GM19324 (cell line): ENCODE measurements around the gene SLC39A12.

Experiments used
- ATAC-seq: cut with Tn5 transposase; IDR thresholded peaks from one replicate; pipeline ENCODE4 v1.9.1; 2021; ENCODE audit warnings: mild to moderate bottlenecking, moderate library complexity; ENCODE audit not compliant: unreplicated experiment, low FRiP score

SLC39A12 gene

GRCh38 chr10:18043148-18044006 is 91.7 kb downstream of the SLC39A12 start:
- ATAC-seq, result no peak

DNA sequence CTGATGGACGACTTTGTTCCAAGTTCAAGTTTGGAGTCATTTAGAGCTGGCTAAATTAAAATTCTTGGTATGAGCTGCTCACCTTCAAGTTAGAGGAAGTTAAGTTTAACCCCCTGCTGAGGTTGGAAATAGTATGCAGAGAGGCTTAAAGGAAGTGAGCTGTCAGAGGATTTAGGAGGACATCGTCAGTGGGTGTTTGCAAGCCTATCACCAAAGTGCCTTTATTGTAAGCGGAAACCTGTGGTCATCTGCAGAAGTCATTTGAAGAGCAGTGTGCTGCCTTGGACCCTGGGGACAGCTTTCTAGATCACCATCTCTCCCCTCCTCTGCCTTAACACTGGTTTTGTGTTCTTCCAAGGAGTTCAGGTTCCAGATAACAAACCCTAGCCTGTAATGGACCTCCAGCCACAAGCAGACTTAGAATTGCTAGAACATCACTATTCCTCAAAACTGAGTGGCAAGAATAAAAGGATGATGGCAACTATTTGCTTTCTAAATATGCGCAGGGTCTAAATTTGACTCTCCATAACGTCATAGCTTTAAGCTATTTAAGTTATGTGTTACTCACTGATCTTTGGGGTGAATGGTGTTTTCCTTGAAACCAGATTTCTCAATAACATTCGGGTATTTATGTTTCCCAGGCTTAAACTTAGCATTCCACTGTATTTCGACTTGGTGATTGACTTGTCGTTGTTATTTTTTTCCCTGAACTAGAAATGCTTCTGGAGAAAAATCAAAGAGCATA is 93.4 kb downstream of the SLC39A12 start:
- ATAC-seq, result no peak

GRCh38 chr10:18056583-18056982 is 104.9 kb downstream of the SLC39A12 start:
- no peak for ATAC-seq

DNA sequence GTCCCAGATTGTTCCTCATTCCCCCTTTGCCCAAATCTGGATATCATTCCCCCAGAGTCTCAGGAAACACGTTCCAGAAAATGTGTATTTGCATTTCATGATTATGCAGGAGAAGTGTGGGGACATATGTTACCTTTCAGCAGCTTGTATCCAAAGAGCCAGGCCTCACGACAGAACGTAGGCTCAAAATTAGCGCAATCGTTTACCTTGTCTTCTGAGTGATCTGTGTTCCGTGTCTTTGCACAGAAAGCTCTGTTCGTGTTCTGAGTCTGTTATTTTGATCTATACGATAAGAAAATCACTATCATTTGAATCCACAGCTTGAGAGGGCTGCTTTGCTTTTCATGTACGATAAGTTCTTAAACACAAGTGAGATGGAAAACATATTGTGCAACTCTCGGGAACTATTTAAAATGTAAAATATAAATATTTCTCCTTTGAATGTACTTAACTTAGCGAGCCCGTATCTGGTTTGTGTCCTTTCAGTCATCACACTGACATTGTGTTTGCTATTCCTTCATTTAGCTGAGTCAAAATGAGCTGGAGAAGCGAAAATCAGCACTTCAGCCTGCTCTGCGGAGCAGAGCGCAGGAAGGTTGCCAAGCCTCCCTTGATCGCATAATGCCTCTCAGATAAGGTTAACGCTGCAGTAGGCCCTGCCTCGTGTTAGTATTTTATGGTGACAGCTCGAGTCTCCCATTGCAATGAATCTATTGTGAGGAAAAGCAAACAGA is 108.3 kb downstream of the SLC39A12 start:
- no peak for ATAC-seq

GRCh38 chr10:18066947-18067346 is 115.2 kb downstream of the SLC39A12 start:
- no peak for ATAC-seq

DNA sequence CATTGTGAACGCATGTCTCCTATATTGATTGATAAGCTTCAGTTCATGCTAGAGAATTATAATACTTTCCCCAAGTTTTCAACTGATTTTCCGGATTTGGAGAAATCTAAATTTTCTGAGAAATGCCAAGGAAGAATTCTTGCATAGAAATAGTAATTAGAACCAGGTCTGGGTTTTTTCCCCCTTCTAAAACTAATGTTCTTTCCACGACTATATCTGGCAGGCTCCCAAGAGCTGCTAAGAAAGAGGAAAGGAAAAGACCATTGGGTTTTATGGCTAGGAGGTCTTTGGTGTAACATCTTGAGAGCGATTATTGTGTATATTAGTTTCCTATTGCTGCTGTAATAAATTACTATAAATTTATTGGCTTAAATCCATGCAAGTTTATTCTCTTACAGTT is 116.7 kb downstream of the SLC39A12 start:
- no peak for ATAC-seq

- no peak for ATAC-seq
These were observed 119.9 kb downstream of the SLC39A12 start for GRCh38 chr10:18071591-18071990.

GRCh38 chr10:18073314-18073713 is 121.6 kb downstream of the SLC39A12 start:
- no peak for ATAC-seq

GRCh38 chr10:18075881-18076280 is 124.2 kb downstream of the SLC39A12 start:
- no peak for ATAC-seq

- ATAC-seq, result no peak
These were observed 128.1 kb downstream of the SLC39A12 start for GRCh38 chr10:18079665-18080295.

DNA sequence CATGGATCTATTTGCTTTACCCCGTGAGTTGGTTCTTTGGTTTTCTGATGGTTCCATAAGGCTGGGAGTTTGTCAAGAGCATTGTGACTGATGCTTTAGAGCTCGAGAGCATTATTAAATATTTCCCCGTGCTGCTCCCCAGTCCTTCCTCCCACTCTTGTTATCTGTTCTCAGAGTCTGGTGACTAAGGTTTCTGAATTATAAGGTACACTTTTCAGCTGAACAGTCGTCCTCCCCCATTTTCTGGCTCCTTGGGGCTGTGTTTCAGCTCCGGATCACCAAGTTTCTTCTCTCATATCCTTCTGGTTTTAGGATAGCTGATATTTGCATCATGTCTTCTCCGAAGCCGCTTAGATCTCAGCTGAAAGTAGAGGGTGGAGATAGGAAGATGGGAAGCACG is 130.7 kb downstream of the SLC39A12 start:
- ATAC-seq, result no peak

DNA sequence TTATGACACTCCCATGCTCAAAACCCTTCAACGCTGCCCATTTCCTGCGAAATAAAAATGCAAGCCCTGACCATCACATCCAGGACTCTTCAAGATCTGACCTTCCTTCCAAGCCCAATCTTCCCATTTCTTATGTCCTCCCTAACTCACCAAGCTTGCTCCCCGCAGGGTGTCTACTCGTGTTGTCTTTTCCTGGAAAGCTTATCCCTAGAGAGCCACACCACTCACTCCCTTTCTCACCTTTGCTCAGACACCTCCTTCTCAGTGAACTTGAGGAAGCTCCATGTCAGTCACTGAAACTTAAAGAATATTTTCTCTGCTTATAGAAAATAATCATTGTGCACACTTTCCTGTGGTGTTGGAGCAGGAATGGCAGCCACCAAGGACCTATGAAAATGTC is 134.1 kb downstream of the SLC39A12 start:
- no peak for ATAC-seq

DNA sequence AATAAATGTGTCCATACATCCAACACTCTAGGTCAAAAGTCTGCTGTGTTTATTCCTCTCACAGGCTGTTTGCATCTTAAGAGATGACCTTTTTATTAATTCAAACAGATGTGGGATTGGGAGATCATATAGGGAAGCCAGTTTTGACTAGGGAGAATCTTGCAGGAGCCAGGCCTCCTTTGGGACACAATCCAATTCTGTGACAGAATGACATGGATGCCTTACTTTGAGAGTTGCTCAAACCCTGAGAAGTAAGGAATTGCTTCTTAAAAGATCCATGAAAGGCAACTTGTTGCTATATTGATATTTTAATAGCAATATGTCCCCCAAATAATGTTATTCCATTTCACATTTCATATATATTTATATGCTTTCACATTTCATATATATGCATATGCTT is 135.0 kb downstream of the SLC39A12 start:
- ATAC-seq, result no peak

- ATAC-seq, result no peak
These were observed 135.6 kb downstream of the SLC39A12 start for GRCh38 chr10:18087355-18087754.
